Measurements from ENCODE around the gene RAB18. TPM values are rescaled to one million over a fixed set of nuclear protein-coding genes. Genes with fewer than 3 reads are reported as not detected.

The RAB18 gene
- total RNA-seq, 4 donors from 2014 or later = 39.9 to 102 (median 66.4) TPM

DNA sequence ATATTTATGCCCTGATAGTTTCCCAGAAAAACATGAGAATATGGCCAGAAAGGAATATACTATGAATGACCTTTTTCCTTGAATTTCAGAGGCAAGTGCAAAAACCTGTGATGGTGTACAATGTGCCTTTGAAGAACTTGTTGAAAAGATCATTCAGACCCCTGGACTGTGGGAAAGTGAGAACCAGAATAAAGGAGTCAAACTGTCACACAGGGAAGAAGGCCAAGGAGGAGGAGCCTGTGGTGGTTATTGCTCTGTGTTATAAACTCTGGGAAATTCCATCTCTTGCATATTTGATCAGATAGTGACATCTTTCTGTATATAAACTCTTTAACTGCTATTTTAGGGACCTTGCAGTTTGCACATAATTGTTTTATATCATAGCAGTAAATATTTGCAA is 33.7 kb downstream of the RAB18 start:
- no peak overlapping the region for H3K4me3 ChIP-seq (ENCODE audit: low read depth, poor library complexity, severe bottlenecking)
- TF ChIP-seq, protein P1, sequence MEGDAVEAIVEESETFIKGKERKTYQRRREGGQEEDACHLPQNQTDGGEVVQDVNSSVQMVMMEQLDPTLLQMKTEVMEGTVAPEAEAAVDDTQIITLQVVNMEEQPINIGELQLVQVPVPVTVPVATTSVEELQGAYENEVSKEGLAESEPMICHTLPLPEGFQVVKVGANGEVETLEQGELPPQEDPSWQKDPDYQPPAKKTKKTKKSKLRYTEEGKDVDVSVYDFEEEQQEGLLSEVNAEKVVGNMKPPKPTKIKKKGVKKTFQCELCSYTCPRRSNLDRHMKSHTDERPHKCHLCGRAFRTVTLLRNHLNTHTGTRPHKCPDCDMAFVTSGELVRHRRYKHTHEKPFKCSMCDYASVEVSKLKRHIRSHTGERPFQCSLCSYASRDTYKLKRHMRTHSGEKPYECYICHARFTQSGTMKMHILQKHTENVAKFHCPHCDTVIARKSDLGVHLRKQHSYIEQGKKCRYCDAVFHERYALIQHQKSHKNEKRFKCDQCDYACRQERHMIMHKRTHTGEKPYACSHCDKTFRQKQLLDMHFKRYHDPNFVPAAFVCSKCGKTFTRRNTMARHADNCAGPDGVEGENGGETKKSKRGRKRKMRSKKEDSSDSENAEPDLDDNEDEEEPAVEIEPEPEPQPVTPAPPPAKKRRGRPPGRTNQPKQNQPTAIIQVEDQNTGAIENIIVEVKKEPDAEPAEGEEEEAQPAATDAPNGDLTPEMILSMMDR (IDR thresholded peaks at IDR 0.05) = no peak
- no peak for TF ChIP-seq POLR2A (IDR thresholded peaks at IDR 0.05)
- intact Hi-C loops (cut with DNase I; ENCODE audit: low total_unique reads) = no loop called here
- no peak for DNase-seq (ENCODE audit: low spot score in 2 of 2)

DNA sequence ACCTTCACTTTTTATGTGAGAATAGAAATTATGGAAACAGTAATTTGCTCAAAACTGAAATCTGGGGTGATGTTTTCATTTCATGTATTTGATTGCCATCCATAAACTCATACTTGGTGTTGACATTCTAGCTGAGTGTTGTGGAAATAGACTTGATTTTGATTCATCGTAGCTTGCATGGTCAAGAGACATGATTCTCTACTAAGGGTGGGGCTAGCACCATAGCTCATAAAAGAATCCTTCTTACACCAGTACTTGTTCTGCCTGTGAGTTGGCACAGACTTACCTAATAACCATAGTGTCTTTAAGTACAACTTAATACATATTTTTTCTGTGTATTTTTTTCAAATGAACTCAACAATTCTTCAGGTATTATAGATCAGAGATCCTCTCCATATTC is 36.6 kb downstream of the RAB18 start:
- no peak overlapping the region for H3K4me3 ChIP-seq (ENCODE audit: low read depth, poor library complexity, severe bottlenecking)
- TF ChIP-seq, protein P1 (IDR thresholded peaks at IDR 0.05) = no peak
- no peak for TF ChIP-seq POLR2A (IDR thresholded peaks at IDR 0.05)
- intact Hi-C loops (cut with DNase I; ENCODE audit: low total_unique reads) = no loop called here
- WGBS, 2 donors = 62 to 69% methylated on average over 1 of the region's 1 CpG
- DNase-seq (ENCODE audit: low spot score in 2 of 2) = no peak

DNA sequence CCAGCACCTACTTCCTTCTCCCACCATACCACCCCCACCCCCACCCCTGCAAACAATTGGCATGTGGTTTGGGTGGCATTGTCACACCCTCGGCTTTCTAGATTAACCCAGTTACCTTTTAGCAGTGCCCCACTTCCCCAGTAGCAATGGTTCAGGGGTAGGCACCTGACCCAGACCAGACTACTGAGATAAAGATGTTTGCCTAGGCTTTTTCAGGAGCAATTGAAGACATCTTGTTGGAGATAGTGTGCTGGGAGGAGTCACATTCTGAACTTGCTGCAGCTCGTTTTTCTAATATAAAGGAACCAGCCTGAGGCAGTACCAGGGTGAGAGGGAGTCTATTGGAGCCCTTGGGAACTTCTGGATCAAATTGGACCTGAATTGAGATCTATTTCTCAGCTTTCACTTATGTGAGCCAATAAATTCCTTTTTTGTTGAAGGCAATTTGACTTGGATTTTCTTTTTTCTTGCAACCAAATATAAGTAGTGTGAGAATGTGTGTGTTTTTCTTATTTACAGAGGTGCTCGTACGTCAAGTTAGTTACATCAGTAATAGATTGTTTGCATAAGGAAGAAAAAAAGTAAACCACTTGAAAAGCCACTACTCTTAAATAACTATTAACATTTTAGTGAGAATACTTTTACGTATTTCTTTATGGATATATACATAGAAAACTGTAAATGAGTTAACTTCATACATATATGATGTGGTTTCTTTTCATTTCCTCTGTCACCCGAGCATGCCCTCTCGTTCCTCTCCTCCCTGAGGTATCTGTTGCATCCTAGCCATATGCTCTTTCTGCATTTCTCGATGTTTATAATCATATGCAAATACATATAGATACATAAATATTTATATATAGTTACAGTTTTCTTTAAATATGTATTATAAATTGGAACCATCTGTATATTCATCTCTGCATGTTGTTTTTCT is 38.0 kb downstream of the RAB18 start:
- WGBS, 2 donors = 63 to 76% methylated on average over 8 of the region's 8 CpGs
- TF ChIP-seq, protein P1 (IDR thresholded peaks at IDR 0.05) = no peak
- no peak for TF ChIP-seq POLR2A (IDR thresholded peaks at IDR 0.05)
- no peak for DNase-seq (ENCODE audit: low spot score in 2 of 2)
- intact Hi-C loops (cut with DNase I; ENCODE audit: low total_unique reads) = no loop called here
- no peak overlapping the region for H3K4me3 ChIP-seq (ENCODE audit: low read depth, poor library complexity, severe bottlenecking)

DNA sequence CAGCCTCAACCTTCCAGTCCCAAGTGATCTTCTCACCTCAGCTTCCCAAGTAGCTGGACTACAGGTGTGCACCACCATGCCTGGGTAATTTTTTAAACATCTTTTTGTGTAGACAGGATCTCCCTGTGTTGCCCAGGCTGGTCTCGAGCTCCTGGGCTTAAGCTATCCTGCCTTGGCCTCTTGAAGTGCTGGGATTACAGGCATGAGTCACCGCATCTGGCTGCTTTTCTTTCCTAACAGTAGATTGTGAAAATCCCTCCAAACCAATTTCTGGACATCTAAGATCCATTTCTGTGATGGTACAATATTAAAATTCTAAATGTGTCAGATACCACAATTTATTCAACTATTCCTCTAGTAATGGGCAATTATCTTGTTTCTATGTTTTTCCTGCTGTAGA is 38.7 kb downstream of the RAB18 start:
- TF ChIP-seq POLR2A (IDR thresholded peaks at IDR 0.05) = no peak
- TF ChIP-seq, protein P1 (IDR thresholded peaks at IDR 0.05) = no peak
- 54 to 61% methylated on average over 2 of the region's 2 CpGs for WGBS, 2 donors
- H3K4me3 ChIP-seq (ENCODE audit: low read depth, poor library complexity, severe bottlenecking) = no peak overlapping the region
- DNase-seq (ENCODE audit: low spot score in 2 of 2) = no peak
- intact Hi-C loops (cut with DNase I; ENCODE audit: low total_unique reads) = no loop called here

DNA sequence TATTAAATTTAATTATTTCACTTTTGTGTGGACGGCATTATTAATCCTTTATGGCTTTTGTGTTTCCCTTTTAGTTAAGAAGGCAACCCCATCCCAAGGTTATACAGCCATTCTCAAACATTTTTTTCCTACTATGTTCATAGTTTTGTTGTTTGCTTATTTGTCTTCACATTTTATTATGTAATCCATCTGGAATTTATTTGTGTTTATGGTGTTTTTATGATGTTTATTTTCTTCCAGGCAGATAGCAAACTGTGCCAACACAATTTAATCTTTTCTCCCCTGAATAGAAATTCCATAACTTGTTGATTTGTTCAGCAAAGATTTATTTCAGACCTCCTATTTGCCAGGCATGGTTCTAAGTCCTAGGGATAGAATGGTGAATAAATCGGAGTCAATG is 42.9 kb downstream of the RAB18 start:
- no peak overlapping the region for H3K4me3 ChIP-seq (ENCODE audit: low read depth, poor library complexity, severe bottlenecking)
- TF ChIP-seq POLR2A (IDR thresholded peaks at IDR 0.05) = no peak
- TF ChIP-seq, protein P1 (IDR thresholded peaks at IDR 0.05) = no peak
- no peak for DNase-seq (ENCODE audit: low spot score in 2 of 2)
- intact Hi-C loops (cut with DNase I; ENCODE audit: low total_unique reads) = no loop called here
- 64 to 83% methylated on average over 2 of the region's 2 CpGs for WGBS, 2 donors

Data from lower leg skin (tissue), 4 donors.